ENCODE measurements around the gene LSAMP.

Gene LSAMP

DNA sequence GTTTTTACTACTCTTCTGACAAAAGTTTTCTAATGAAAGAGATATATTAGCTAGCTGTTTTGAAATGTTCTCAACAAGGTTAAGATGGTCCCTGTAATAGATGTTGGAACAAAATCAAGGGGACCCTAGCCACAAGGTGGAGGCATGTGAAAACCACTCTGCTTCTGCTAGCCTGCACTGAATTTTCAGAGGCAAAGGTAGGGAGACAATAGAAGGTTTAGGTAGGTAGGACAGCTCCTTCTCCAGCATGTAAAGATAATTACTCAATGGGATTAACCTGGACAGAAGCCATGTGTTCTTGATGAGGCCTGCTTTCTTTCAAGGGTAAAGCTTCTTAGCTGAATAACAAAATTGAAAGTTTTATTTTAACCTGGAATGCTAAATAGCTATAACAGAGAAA lies 333.5 kb downstream of the LSAMP start:
- H3K27me3 ChIP-seq (ENCODE audit: insufficient read depth, low read length, poor library complexity, severe bottlenecking) = no peaks in the 10 kb centered on the region
- H3K9ac ChIP-seq (ENCODE audit: low read depth, low read length, poor library complexity, severe bottlenecking) = no peak overlapping the region
- no peaks in the 10 kb centered on the region for H3K4me1 ChIP-seq (ENCODE audit: insufficient read depth, low read length, poor library complexity, severe bottlenecking)
- no peak overlapping the region for H3K4me2 ChIP-seq (ENCODE audit: low read depth, low read length, poor library complexity, severe bottlenecking)
- no peaks in the 10 kb centered on the region for H3F3A ChIP-seq (ENCODE audit: low read depth)
- no peak overlapping the region for H2AFZ ChIP-seq (ENCODE audit: low read length)
- H3K9me2 ChIP-seq (replicated peaks; ENCODE audit: low read depth, low read length) = no peaks in the 10 kb centered on the region
- H3K9me3 ChIP-seq (ENCODE audit: insufficient read depth, low read depth, low read length) = no peaks in the 10 kb centered on the region
- no peaks in the 10 kb centered on the region for H4K20me1 ChIP-seq (ENCODE audit: insufficient read depth, low read length, poor library complexity, severe bottlenecking)
- H3K4me3 ChIP-seq (ENCODE audit: low read length, poor library complexity, severe bottlenecking) = no peak overlapping the region
- H3K79me2 ChIP-seq (ENCODE audit: insufficient read depth, low read length) = no peaks in the 10 kb centered on the region
- no peaks in the 10 kb centered on the region for H3K36me3 ChIP-seq (ENCODE audit: insufficient read depth, low read length)
- TF ChIP-seq EZH2phosphoT487 (IDR thresholded peaks at IDR 0.05; ENCODE audit: borderline replicate concordance) (no peak), CTCF (conservative IDR thresholded peaks at IDR 0.05; ENCODE audit: low read length) (no peak)

GRCh38 chr3:116103868-116104530 lies 341.3 kb downstream of the LSAMP start:
- Histone ChIP-seq H3K9me2 (replicated peaks; ENCODE audit: low read depth, low read length) (no peaks in the 10 kb centered on the region), H2AFZ (ENCODE audit: low read length) (no peak overlapping the region), H3K36me3 (ENCODE audit: insufficient read depth, low read length) (no peaks in the 10 kb centered on the region), H3K27me3 (ENCODE audit: insufficient read depth, low read length, poor library complexity, severe bottlenecking) (no peaks in the 10 kb centered on the region), H3K9ac (ENCODE audit: low read depth, low read length, poor library complexity, severe bottlenecking) (no peak overlapping the region), H3K4me3 (ENCODE audit: low read length, poor library complexity, severe bottlenecking) (no peak overlapping the region), H4K20me1 (ENCODE audit: insufficient read depth, low read length, poor library complexity, severe bottlenecking) (no peaks in the 10 kb centered on the region), H3K9me3 (ENCODE audit: insufficient read depth, low read depth, low read length) (no peaks in the 10 kb centered on the region), H3K79me2 (ENCODE audit: insufficient read depth, low read length) (no peaks in the 10 kb centered on the region), H3K4me1 (ENCODE audit: insufficient read depth, low read length, poor library complexity, severe bottlenecking) (no peaks in the 10 kb centered on the region), H3F3A (ENCODE audit: low read depth) (no peaks in the 10 kb centered on the region), H3K4me2 (ENCODE audit: low read depth, low read length, poor library complexity, severe bottlenecking) (no peak overlapping the region)
- TF ChIP-seq EZH2phosphoT487 (IDR thresholded peaks at IDR 0.05; ENCODE audit: borderline replicate concordance) (no peak), CTCF (conservative IDR thresholded peaks at IDR 0.05; ENCODE audit: low read length) (no peak)

GRCh38 chr3:116102037-116102436 lies 343.2 kb downstream of the LSAMP start:
- H3K36me3 ChIP-seq (ENCODE audit: insufficient read depth, low read length) = no peaks in the 10 kb centered on the region
- H4K20me1 ChIP-seq (ENCODE audit: insufficient read depth, low read length, poor library complexity, severe bottlenecking) = no peaks in the 10 kb centered on the region
- H3K9ac ChIP-seq (ENCODE audit: low read depth, low read length, poor library complexity, severe bottlenecking) = no peak overlapping the region
- TF ChIP-seq CTCF (conservative IDR thresholded peaks at IDR 0.05; ENCODE audit: low read length) (no peak), EZH2phosphoT487 (IDR thresholded peaks at IDR 0.05; ENCODE audit: borderline replicate concordance) (no peak)
- H3K9me2 ChIP-seq (replicated peaks; ENCODE audit: low read depth, low read length) = no peaks in the 10 kb centered on the region
- no peaks in the 10 kb centered on the region for H3K79me2 ChIP-seq (ENCODE audit: insufficient read depth, low read length)
- no peaks in the 10 kb centered on the region for H3K4me1 ChIP-seq (ENCODE audit: insufficient read depth, low read length, poor library complexity, severe bottlenecking)
- no peak overlapping the region for H3K4me2 ChIP-seq (ENCODE audit: low read depth, low read length, poor library complexity, severe bottlenecking)
- H3K9me3 ChIP-seq (ENCODE audit: insufficient read depth, low read depth, low read length) = no peaks in the 10 kb centered on the region
- H2AFZ ChIP-seq (ENCODE audit: low read length) = no peak overlapping the region
- no peaks in the 10 kb centered on the region for H3K27me3 ChIP-seq (ENCODE audit: insufficient read depth, low read length, poor library complexity, severe bottlenecking)
- H3K4me3 ChIP-seq (ENCODE audit: low read length, poor library complexity, severe bottlenecking) = no peak overlapping the region
- H3F3A ChIP-seq (ENCODE audit: low read depth) = no peaks in the 10 kb centered on the region
